ENCODE measurements around the gene HOXC9.

Gene HOXC9

GRCh38 chr12:54003625-54004024, 3.7 kb downstream of the HOXC9 start:
- no peak for DNase-seq

- no peak for DNase-seq
These were observed 4.3 kb downstream of the HOXC9 start for GRCh38 chr12:54004063-54004840.

- DNase-seq, result no peak
These were observed 5.0 kb downstream of the HOXC9 start for GRCh38 chr12:54004841-54005530.

- DNase-seq, result no peak
These were observed 5.5 kb downstream of the HOXC9 start for GRCh38 chr12:54005531-54005852.

GRCh38 chr12:54005853-54006558, 6.0 kb downstream of the HOXC9 start:
- peak; percentile 85 for DNase-seq

GRCh38 chr12:54006559-54007220, 6.7 kb downstream of the HOXC9 start:
- DNase-seq, result no peak

GRCh38 chr12:54007538-54008259, 7.7 kb downstream of the HOXC9 start:
- DNase-seq, result no peak

GRCh38 chr12:54008260-54008552, 8.2 kb downstream of the HOXC9 start:
- DNase-seq, result no peak

- no peak for DNase-seq
These were observed 9.5 kb downstream of the HOXC9 start for GRCh38 chr12:54009171-54010052.

GRCh38 chr12:54010053-54010971, 10.4 kb downstream of the HOXC9 start:
- DNase-seq, result no peak

GRCh38 chr12:54010972-54011664, 11.2 kb downstream of the HOXC9 start:
- DNase-seq, result no peak

GRCh38 chr12:54011665-54012532, 11.9 kb downstream of the HOXC9 start:
- no peak for DNase-seq

- DNase-seq, result no peak
These were observed 12.9 kb downstream of the HOXC9 start for GRCh38 chr12:54012631-54013409.

- no peak for DNase-seq
These were observed 14.5 kb downstream of the HOXC9 start for GRCh38 chr12:54014377-54015017.

GRCh38 chr12:54015018-54015931, 15.3 kb downstream of the HOXC9 start:
- DNase-seq, result no peak

- DNase-seq, result no peak
These were observed 16.1 kb downstream of the HOXC9 start for GRCh38 chr12:54016051-54016450.

Data from stimulated activated CD4-positive, alpha-beta T cell treated with anti-CD3 and anti-CD28 coated beads, Interleukin-12 subunit alpha, Interleukin-12 subunit beta, amount 100 ng/mL, for 4 hours (primary cell).